Measurements from ENCODE around the gene ZNF827. TPM values are rescaled to one million over a fixed set of nuclear protein-coding genes. Genes with fewer than 3 reads are reported as not detected.

ZNF827 gene
- total RNA-seq, 1 donor from 2014 or later = 11.2 TPM

DNA sequence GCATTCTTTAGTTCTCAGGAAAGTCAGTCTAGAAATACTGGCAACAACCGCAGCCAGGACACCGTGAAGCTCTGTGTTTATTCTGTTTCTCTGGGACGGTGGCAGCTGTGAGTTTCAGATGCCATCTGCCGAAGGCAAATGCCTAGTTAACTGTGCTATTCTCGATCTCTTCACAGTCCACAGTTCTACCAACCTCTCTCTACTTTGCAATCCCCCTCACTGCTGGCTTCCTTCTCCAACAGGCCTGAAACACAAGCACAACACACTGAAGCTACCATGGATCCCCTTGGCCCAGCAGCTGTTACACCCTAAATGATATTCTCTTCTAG is 118.8 kb downstream of the ZNF827 start:
- no peaks in the 10 kb centered on the region for H3K4me1 ChIP-seq
- TF ChIP-seq, protein P1, sequence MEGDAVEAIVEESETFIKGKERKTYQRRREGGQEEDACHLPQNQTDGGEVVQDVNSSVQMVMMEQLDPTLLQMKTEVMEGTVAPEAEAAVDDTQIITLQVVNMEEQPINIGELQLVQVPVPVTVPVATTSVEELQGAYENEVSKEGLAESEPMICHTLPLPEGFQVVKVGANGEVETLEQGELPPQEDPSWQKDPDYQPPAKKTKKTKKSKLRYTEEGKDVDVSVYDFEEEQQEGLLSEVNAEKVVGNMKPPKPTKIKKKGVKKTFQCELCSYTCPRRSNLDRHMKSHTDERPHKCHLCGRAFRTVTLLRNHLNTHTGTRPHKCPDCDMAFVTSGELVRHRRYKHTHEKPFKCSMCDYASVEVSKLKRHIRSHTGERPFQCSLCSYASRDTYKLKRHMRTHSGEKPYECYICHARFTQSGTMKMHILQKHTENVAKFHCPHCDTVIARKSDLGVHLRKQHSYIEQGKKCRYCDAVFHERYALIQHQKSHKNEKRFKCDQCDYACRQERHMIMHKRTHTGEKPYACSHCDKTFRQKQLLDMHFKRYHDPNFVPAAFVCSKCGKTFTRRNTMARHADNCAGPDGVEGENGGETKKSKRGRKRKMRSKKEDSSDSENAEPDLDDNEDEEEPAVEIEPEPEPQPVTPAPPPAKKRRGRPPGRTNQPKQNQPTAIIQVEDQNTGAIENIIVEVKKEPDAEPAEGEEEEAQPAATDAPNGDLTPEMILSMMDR (IDR thresholded peaks at IDR 0.05) = no peak
- ATAC-seq = no peak
- no peaks in the 10 kb centered on the region for H3K36me3 ChIP-seq
- DNase-seq = no peak
- H3K4me3 ChIP-seq = no peak overlapping the region
- no peaks in the 10 kb centered on the region for H3K9me3 ChIP-seq
- H3K27ac ChIP-seq = no peak overlapping the region
- no peaks in the 10 kb centered on the region for H3K27me3 ChIP-seq
- intact Hi-C loops (cut with DNase I) = no loop called here

DNA sequence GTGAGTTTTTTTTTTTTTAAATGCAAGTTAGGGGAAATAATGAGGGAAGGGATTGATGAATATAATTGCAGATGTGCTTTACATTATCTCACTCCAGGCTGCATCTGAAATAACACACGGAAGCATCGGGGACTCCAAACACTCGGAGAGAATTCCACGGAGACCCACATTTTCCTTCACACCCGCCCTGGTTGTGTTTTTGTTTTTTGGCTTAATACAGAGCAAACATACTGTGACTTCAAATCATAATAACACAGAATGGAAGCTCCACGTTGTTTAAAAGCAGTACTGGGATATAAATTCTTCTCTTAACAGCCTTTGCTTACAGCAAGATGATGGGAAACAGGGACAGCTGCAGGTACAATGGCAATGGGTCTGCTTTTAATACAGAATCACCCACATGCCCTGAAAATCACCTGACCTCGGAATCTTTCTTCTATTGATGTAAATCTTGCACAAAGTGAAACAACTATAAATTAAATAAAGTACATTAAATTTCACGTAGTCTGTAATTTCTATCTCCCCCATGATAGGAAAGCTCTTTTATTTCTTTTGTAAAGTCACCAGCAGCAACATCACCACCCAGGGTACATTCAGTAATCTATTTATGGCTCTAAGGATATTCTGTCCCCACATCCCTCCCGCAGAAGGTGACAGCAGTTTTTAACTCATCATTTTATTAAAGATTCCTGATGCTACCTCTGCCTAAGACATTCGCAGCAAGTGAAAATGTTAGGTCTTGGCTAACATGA is 119.3 kb downstream of the ZNF827 start:
- Histone ChIP-seq H3K4me1 (no peaks in the 10 kb centered on the region), H3K27ac (no peak overlapping the region), H3K36me3 (no peaks in the 10 kb centered on the region), H3K27me3 (no peaks in the 10 kb centered on the region), H3K4me3 (no peak overlapping the region), H3K9me3 (no peaks in the 10 kb centered on the region)
- ATAC-seq = no peak
- TF ChIP-seq, protein P1 (IDR thresholded peaks at IDR 0.05) = no peak
- no peak for DNase-seq
- intact Hi-C loops (cut with DNase I) = no loop called here

DNA sequence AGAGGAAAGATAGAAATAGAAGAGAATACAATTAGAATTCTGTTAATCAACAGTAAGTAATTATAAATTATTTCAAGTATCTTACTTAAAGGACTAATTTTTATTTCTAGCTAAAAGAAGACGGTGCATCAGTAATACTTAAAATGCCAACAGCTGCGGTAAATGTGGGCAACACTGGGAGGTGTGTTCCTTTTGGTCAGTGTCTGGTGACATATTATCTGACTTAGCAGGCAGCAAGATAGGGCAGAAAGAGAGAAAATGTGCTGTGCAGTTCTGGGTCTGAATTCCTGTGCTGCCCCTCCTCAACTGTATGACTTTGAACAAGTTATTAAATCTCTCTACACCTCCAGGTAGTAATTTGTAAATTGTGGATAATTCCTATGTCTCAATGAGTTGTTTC is 120.6 kb downstream of the ZNF827 start:
- Histone ChIP-seq H3K36me3 (no peaks in the 10 kb centered on the region), H3K9me3 (no peaks in the 10 kb centered on the region), H3K4me1 (no peaks in the 10 kb centered on the region), H3K4me3 (no peak overlapping the region), H3K27ac (no peak overlapping the region), H3K27me3 (no peaks in the 10 kb centered on the region)
- DNase-seq = no peak
- TF ChIP-seq, protein P1 (IDR thresholded peaks at IDR 0.05) = no peak
- intact Hi-C loops (cut with DNase I) = no loop called here
- ATAC-seq = no peak

DNA sequence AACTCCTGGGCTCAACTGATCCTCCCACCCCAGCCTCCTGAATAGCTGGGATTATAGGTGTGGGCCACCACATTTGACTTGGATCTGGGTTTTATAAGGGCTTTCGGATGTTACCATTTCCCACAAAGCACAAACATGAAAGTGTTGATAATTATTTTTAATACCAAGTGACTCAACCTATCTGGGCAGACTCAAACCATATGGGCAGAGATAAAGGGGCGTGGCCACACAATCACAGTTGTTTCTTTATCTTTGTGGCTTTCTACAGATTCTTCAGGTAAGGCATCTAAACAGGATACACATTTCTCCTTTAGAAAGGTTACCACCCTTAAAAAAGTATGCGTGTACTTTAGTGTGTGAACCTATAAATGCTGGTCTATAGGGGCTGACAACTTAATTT is 122.5 kb downstream of the ZNF827 start:
- H3K36me3 ChIP-seq = no peaks in the 10 kb centered on the region
- no peak for DNase-seq
- TF ChIP-seq, protein P1 (IDR thresholded peaks at IDR 0.05) = no peak
- H3K4me3 ChIP-seq = no peak overlapping the region
- no peaks in the 10 kb centered on the region for H3K27me3 ChIP-seq
- no peaks in the 10 kb centered on the region for H3K4me1 ChIP-seq
- H3K27ac ChIP-seq = no peak overlapping the region
- intact Hi-C loops (cut with DNase I) = no loop called here
- ATAC-seq = no peak
- H3K9me3 ChIP-seq = no peaks in the 10 kb centered on the region

DNA sequence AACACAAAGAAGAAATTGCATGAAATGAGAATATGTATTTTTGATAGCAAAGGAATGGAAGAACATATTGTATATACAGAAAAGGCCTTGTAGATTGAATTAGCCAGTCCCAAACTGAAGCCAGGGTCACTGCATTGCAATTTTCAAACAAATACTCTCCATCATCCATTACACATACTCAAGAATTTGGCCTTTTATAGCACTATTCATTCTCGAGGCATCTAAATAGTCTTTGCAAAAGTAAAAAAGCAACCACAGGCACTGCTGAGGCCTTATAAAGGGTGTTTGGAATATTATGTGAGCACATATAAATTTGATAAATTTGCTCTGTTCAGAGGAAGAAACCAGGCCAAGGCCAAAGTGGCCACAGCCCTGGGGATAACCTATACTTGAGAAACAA is 123.0 kb downstream of the ZNF827 start:
- ATAC-seq = no peak

More for the DNA sequence above, 123.0 kb downstream of the ZNF827 start:
- Histone ChIP-seq H3K4me3 (no peak overlapping the region), H3K27ac (no peak overlapping the region), H3K9me3 (no peaks in the 10 kb centered on the region), H3K4me1 (no peaks in the 10 kb centered on the region), H3K27me3 (no peaks in the 10 kb centered on the region), H3K36me3 (no peaks in the 10 kb centered on the region)
- no peak for DNase-seq
- intact Hi-C loops (cut with DNase I) = no loop called here
- TF ChIP-seq, protein P1 (IDR thresholded peaks at IDR 0.05) = no peak
